ENCODE data around the gene DYNLT3.

Gene DYNLT3

DNA sequence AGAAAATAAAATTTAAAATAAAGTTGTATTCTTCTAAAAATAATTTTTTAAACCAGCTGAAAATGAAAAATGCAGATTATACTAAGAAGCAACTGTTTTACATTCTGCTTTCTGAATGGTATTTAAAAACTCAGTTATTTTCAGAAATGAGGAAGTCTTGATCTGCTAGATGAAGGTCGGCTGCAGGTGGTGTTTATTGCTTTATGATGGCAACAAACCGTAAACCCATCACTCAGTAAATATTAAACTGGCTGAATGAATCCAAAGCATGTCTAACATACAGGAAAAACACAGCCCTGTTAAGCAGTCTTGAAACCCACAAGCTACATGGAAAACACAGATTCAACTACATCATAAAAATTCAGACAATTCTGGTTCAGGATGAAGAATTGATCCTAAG lies 29.3 kb downstream of the DYNLT3 start:
- no peak for TF ChIP-seq CTCF (IDR thresholded peaks at IDR 0.05; ENCODE audit: insufficient read depth, low read length, missing control alignments)
- H3K4me3 ChIP-seq (ENCODE audit: low read depth, low read length): no peak overlapping the region
- ChIA-PET CTCF (no interaction called here), POLR2A (no interaction called here)
- no peak for DNase-seq (ENCODE audit: low read depth, low spot score)

DNA sequence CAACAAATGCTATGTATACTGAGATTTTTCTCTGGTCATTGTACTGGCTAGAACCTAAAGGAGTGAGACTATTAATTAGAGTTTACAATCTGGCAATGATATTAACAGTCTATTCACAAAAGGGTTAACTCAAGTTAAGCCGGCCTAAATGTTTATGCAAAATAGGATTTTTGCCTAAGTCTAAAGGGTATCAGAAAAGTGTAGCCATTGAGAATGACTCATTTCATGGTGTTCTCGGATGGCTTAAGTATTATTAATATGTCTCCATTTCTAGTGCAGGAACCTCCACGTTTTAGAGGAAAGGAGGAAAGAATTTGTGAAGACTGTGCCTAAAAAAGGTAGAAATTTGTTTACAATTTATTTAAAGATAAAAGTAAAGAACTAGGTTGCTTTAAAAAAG lies 29.8 kb downstream of the DYNLT3 start:
- DNase-seq (ENCODE audit: low read depth, low spot score): no peak
- ChIA-PET POLR2A (no interaction called here), CTCF (interaction anchor here (2.0 kb wide), 1 partner anchor 8 kb away, joined by 9 read pairs; no protein-coding TSS in a partner anchor)
- no peak for TF ChIP-seq CTCF (IDR thresholded peaks at IDR 0.05; ENCODE audit: insufficient read depth, low read length, missing control alignments)
- H3K4me3 ChIP-seq (ENCODE audit: low read depth, low read length): no peak overlapping the region

- no peak for DNase-seq (ENCODE audit: low read depth, low spot score)
- H3K4me3 ChIP-seq (ENCODE audit: low read depth, low read length): no peak overlapping the region
- no peak for TF ChIP-seq CTCF (IDR thresholded peaks at IDR 0.05; ENCODE audit: insufficient read depth, low read length, missing control alignments)
- POLR2A ChIA-PET: no interaction called here
- CTCF ChIA-PET: interaction anchor here (2.0 kb wide), 1 partner anchor 8 kb away, joined by 9 read pairs; no protein-coding TSS in a partner anchor
Measured at GRCh38 chrX:37817176-37817575, 30.2 kb downstream of the DYNLT3 start.

DNA sequence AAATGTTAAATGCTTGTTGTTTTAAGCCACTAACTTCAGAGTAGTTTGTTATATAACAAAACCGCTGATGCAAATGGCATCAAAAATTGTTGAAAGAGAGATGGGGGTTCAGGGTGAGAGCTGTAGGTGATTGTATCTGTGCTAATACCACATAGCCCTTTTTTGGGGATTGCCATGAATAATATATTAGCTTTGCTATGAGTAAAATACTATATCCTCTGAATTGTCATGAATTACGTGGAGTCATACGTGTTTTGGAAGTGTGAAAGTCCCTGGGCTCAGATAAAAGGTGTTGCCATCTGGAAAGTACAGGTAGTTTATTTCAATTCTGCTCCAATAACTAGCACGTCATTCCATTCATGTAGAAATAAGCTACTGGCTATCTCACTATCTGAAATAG lies 30.6 kb downstream of the DYNLT3 start:
- no peak for DNase-seq (ENCODE audit: low read depth, low spot score)
- POLR2A ChIA-PET: no interaction called here
- CTCF ChIA-PET: interaction anchor here (2.0 kb wide), 1 partner anchor 9 kb away, joined by 9 read pairs; no protein-coding TSS in a partner anchor
- TF ChIP-seq CTCF (IDR thresholded peaks at IDR 0.05; ENCODE audit: insufficient read depth, low read length, missing control alignments): no peak
- no peak overlapping the region for H3K4me3 ChIP-seq (ENCODE audit: low read depth, low read length)

DNA sequence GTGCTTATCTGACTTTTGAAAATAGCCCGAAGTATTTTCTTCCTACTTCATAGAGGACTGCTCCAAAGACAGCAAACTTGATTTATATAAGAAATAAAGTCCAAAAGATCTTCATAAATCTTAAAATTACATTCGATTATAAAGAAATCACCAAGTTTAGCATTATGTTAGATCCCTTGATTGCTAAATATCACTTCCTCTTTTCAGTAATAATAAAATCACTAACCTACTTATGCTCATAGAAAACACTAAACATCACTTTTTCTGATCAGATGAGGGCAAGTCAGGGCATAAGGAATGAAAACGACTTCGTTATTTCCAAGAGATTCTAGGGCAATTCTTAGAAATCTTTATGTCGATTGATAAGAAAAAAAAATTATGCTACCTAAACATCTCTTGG lies 32.0 kb downstream of the DYNLT3 start:
- no peak overlapping the region for H3K4me3 ChIP-seq (ENCODE audit: low read depth, low read length)
- POLR2A ChIA-PET: no interaction called here
- no peak for DNase-seq (ENCODE audit: low read depth, low spot score)
- CTCF ChIA-PET: interaction anchor here (2.0 kb wide), 1 partner anchor 10 kb away, joined by 9 read pairs; no protein-coding TSS in a partner anchor
- no peak for TF ChIP-seq CTCF (IDR thresholded peaks at IDR 0.05; ENCODE audit: insufficient read depth, low read length, missing control alignments)

DNA sequence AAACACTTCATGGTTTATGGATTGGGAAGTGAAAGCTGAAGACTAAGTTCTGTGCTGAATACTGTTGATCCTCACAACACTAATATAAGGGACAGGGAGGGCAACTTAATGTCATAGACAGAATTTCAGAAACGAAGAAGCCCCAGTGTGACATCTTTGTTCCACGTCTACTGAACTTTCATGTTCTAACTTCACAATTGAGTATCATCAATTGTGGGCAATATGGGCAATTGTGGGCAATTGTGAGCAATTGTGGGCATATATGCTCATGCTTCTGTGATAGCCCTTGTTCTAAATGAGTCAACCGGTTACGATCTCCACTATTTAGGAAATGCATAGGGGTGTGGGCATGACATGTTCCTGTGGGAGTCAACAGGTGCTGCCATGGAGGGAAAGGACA lies 33.8 kb downstream of the DYNLT3 start:
- POLR2A ChIA-PET: no interaction called here
- no peak for DNase-seq (ENCODE audit: low read depth, low spot score)
- CTCF ChIA-PET: no interaction called here
- H3K4me3 ChIP-seq (ENCODE audit: low read depth, low read length): no peak overlapping the region
- no peak for TF ChIP-seq CTCF (IDR thresholded peaks at IDR 0.05; ENCODE audit: insufficient read depth, low read length, missing control alignments)

All from AG04449 (cell line).